Uterus (tissue), 4 donors: Measurements from ENCODE around the gene VWC2. TPM values are rescaled to one million over a fixed set of nuclear protein-coding genes. Genes with fewer than 3 reads are reported as not detected.

Experiments used
- DNase-seq, 2 donors: peaks; one replicate each; pipeline ENCODE4 v3.0.0-alpha.2; 2019 to 2020
- H3K27ac ChIP-seq, 2 donors: fragments of 200-600 bp; sonication (generic); 1 replicate in 1 of 2; 2 replicates in 1 of 2; pipeline ENCODE4 v1.5.1; 2016 to 2018
- H3K27me3 ChIP-seq, 2 donors: fragments of 200-600 bp; sonication (generic); one replicate each; pipeline ENCODE4 v1.5.1; 2018 to 2019; ENCODE audit warnings: control low read depth in 1 of 2
- H3K36me3 ChIP-seq, 2 donors: fragments of 200-600 bp; sonication (generic); one replicate each; pipeline ENCODE4 v1.5.1; 2019; ENCODE audit warnings: control low read depth in 1 of 2
- H3K4me1 ChIP-seq, 2 donors: fragments of 200-600 bp; sonication (generic); one replicate each; pipeline ENCODE4 v1.5.1; 2018 to 2019; ENCODE audit warnings: control low read depth in 1 of 2
- H3K4me3 ChIP-seq, 2 donors: fragments of 200-600 bp; sonication (generic); 1 replicate in 1 of 2; 2 replicates in 1 of 2; pipeline ENCODE4 v1.5.1; 2018 to 2019; ENCODE audit warnings: mild to moderate bottlenecking in 1 of 2
- H3K9me3 ChIP-seq, 2 donors: fragments of 200-600 bp; sonication (generic); one replicate each; pipeline ENCODE4 v1.5.1; 2019; ENCODE audit warnings: control low read depth in 1 of 2
- CTCF ChIP-seq, 4 experiments: fragments of 200-600 bp in 2 of 4; fragments of 450-650 bp in 2 of 4; sonication (generic) in 2 of 4; IDR thresholded peaks; one replicate each; pipeline ENCODE4 v1.5.1; 2016 to 2019; ENCODE audit warnings: antibody characterized with exemption in 4 of 4, mild to moderate bottlenecking in 2 of 4, moderate library complexity in 1 of 4
- POLR2A ChIP-seq, 2 donors: fragments of 450-650 bp; IDR thresholded peaks; one replicate each; pipeline ENCODE4 v1.6.1; 2016; ENCODE audit warnings: antibody characterized with exemption in 2 of 2, mild to moderate bottlenecking in 1 of 2, moderate library complexity in 1 of 2
- intact Hi-C: fragments of 100-400 bp; cut with DNase I; formaldehyde crosslinking; loops from one replicate; pipeline ENCODE4 v1.15.1; 2023; ENCODE audit warnings: low total_unique reads
- total RNA-seq, 4 donors: library from RNA; depleted of rRNA in 3 of 4; stranded (reverse); fragments of >200 nt in 3 of 4; gene quantifications; one replicate each; pipeline versions ENCODE4 v1.1.0 to v1.2.4, GENCODE V29; 2014 to 2023
- donor health status: DM: yes; HTN: yes; CAD: no.

VWC2 gene
- 1 to 10 TPM in 1 of 4 donors, under 1 TPM in 2, not detected in 1; under 0.01 to 1.9 (median 0.91) TPM for total RNA-seq

- no peak for DNase-seq
These were observed at the start of gene VWC2 for GRCh38 chr7:49773218-49773935. TSS of gene VWC2 (plus strand) at chr7:49773638. CDS start at chr7:49775436, 1,798 bp downstream.

GRCh38 chr7:49724071-49724470 lies 49.4 kb upstream of the VWC2 start:
- DNase-seq: no peak

More at GRCh38 chr7:49773218-49773935, at the start of gene VWC2:
- Histone ChIP-seq H3K27ac (no peak within 1 kb of the TSS), H3K4me3 (peak within 1 kb of the TSS; percentile 26 to 58), H3K36me3 (no peaks in the 10 kb centered on the region), H3K4me1 (no peaks in the 10 kb centered on the region), H3K27me3 (no peaks in the 10 kb centered on the region), H3K9me3 (no peaks in the 10 kb centered on the region)
- intact Hi-C loops: no loop called here
- no peak for TF ChIP-seq CTCF (IDR thresholded peaks at IDR 0.05)
- TF ChIP-seq POLR2A (IDR thresholded peaks at IDR 0.05): no peak

GRCh38 chr7:49731836-49732235 lies 41.6 kb upstream of the VWC2 start:
- H3K36me3 ChIP-seq: no peaks in the 10 kb centered on the region
- no peak overlapping the region for H3K4me3 ChIP-seq
- TF ChIP-seq POLR2A (IDR thresholded peaks at IDR 0.05) (no peak), CTCF (IDR thresholded peaks at IDR 0.05) (no peak)
- no peak overlapping the region for H3K27ac ChIP-seq
- intact Hi-C loops: no loop called here
- no peaks in the 10 kb centered on the region for H3K27me3 ChIP-seq
- no peaks in the 10 kb centered on the region for H3K9me3 ChIP-seq
- no peak for DNase-seq
- no peaks in the 10 kb centered on the region for H3K4me1 ChIP-seq

More at GRCh38 chr7:49724071-49724470, 49.4 kb upstream of the VWC2 start:
- H3K9me3 ChIP-seq: no peaks in the 10 kb centered on the region
- H3K36me3 ChIP-seq: no peaks in the 10 kb centered on the region
- H3K4me1 ChIP-seq: no peaks in the 10 kb centered on the region
- H3K27ac ChIP-seq: no peak overlapping the region
- TF ChIP-seq CTCF (IDR thresholded peaks at IDR 0.05) (no peak), POLR2A (IDR thresholded peaks at IDR 0.05) (no peak)
- no peaks in the 10 kb centered on the region for H3K27me3 ChIP-seq
- intact Hi-C loops: no loop called here
- no peak overlapping the region for H3K4me3 ChIP-seq

- Histone ChIP-seq H3K36me3 (no peaks in the 10 kb centered on the region), H3K9me3 (no peaks in the 10 kb centered on the region), H3K4me3 (no peak overlapping the region), H3K4me1 (no peaks in the 10 kb centered on the region), H3K27ac (no peak overlapping the region), H3K27me3 (no peaks in the 10 kb centered on the region)
- DNase-seq: no peak
- intact Hi-C loops: no loop called here
- TF ChIP-seq CTCF (IDR thresholded peaks at IDR 0.05) (no peak), POLR2A (IDR thresholded peaks at IDR 0.05) (no peak)
These were observed 10.8 kb upstream of the VWC2 start for GRCh38 chr7:49762666-49763065.

- Histone ChIP-seq H3K4me1 (no peaks in the 10 kb centered on the region), H3K4me3 (no peak overlapping the region), H3K27me3 (no peaks in the 10 kb centered on the region), H3K36me3 (no peaks in the 10 kb centered on the region), H3K27ac (no peak overlapping the region), H3K9me3 (no peaks in the 10 kb centered on the region)
- intact Hi-C loops: no loop called here
- TF ChIP-seq CTCF (IDR thresholded peaks at IDR 0.05) (no peak), POLR2A (IDR thresholded peaks at IDR 0.05) (no peak)
- no peak for DNase-seq
These were observed 9.6 kb upstream of the VWC2 start for GRCh38 chr7:49763791-49764190.
